GM18907 (cell line): Measurements from ENCODE around the gene WDTC1.

ENCODE experiments used
- ATAC-seq: cut with Tn5 transposase; IDR thresholded peaks from one replicate; pipeline ENCODE4 v1.9.1; 2021; ENCODE audit warnings: mild to moderate bottlenecking, moderate library complexity; ENCODE audit not compliant: unreplicated experiment

The WDTC1 gene

DNA sequence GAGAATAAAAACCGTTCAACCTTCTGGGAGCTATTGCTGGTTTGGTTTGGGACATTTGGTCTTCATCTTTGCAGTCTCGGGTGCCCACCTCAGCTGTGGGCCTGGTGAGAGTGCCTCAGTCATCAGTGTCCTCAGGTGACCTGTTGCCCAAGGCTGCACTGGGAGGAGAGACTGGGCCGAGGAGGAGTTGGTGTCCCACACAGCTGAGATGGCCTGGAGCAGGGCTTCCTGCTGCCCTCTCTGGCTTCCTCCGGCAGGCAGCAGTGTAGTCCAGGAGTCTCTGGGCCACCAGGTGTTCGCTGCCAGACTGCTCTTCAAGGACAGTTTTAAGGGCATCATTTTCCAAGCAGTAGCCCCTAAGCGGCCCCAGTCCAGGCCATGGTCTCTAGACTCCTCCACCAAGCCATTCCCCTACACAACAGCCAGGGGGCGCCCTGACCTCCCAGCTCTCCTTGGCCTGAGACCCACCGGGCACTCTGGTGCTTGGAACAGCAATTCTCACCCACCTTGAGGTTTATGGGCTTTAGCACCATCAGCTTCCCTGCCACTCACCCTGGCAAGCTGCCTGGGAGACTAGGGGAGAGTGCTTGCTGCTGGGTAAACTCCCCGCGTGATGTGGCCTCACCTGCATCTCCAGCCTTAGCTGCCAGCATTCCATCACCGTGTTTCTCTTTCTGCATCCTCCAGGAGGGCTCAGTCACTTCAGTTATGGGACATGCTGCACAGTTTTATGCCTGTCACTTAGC lies 98.3 kb downstream of the WDTC1 start:
- no peak for ATAC-seq

- ATAC-seq = no peak
Measured at GRCh38 chr1:27333717-27334279, 99.4 kb downstream of the WDTC1 start.

GRCh38 chr1:27335506-27336422 lies 101.3 kb downstream of the WDTC1 start:
- ATAC-seq = no peak

DNA sequence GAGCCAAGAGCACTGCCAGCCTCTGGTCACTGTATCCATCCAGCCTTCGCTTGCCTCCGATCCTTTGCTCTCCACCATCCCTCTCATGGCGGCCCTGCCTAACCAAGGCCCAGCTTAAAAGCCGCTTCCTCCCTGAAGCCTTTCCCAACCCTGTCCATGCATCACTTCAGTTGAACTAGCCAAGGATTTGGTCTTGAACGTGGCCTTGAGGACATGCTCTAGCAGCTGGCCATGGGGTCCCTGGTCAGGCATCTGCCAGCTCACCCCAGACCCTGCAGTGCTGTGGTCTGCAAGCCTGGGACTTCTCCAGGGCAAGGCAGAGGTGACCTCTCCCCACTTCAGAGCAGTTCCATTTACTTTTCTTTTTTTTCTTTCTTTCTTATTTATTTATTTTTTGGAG lies 102.3 kb downstream of the WDTC1 start:
- no peak for ATAC-seq

DNA sequence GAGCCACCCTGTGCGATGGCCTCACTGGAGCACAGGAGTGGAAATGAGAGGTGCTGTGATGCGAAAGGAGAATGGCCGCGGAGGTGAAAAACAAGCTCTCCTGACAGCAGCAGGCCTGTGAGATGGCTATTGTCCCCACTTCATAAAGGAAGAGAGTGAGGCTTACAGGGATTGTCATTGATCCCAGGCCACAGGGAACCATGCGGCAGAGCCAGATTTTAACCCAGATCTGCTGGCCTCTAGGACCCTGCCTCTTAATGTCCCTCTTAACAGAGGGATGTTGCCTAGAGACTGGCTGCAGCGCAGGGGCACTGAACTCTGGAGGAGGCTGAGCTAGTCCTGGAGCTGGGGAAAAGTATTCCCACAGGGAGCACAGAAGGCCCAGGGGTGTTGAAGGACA lies 104.3 kb downstream of the WDTC1 start:
- no peak for ATAC-seq

DNA sequence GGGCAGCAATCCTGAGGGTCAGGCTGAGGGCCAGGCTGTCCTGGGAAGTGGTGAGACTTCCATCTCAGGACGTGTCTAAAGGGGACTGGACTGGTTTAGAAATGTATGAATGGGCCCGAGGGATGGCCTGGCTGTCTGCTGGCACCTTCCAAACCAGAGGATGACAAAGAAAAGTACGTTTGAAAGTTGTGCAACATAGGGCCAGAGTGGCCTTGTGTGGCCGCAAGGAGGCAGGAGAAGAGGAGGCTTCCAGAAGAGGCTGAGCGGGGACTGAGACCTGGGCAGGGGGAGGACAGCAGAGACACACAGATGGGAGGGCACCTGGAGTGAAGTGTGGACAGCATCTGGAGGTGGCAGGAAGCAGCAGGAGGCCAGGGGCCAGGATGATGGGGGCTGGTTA lies 104.8 kb downstream of the WDTC1 start:
- no peak for ATAC-seq

- ATAC-seq = peak; percentile 49
Measured at GRCh38 chr1:27341525-27342252, 107.3 kb downstream of the WDTC1 start, which contains the start of gene SYTL1. TSS of gene SYTL1 (plus strand) at chr1:27342022. CDS start at chr1:27345335, 3,313 bp downstream.

- peak; percentile 14 for ATAC-seq
Measured at GRCh38 chr1:27342391-27342777, 108.0 kb downstream of the WDTC1 start.

DNA sequence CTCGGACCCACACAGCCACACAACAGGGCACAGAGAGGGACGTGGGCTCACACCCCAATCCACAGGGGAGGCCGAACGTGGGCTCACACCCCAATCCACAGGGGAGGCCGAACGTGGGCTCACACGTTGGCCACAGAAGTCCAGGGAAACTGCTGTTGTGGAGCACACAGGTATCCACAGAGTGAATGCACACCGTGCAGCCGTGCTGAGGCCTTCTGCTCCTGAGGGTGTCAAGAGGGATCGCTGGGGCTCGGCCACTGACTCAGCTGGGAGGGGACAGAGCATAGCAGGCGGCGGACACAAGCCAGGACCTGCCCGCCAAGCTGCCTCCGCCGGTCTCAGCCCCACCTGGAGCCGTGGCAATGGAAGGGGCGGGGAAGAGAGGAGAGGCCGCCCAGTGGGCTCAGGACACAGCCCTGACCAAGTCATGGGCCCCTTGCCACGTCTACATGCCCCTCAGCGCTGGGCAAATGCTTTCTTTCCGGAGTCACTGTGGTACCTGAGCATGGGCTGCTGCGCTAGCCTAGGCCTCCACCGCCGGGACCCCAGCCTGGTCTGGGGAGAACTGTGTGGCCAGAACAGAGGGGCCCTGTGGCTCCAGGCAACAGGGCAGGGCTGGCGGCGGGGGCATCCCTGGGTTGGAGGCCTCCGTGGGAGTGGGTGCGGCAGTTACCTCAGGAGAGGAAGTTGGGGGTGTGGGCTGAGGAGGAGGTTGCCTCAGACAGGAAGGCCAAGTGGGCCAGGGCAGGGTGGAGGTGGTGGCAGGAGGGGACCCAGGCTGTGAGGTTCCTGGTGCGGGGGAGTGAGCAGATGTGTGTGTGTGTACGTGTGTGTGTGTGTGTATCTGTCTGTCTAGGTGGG lies 108.6 kb downstream of the WDTC1 start:
- peak; percentile 48 for ATAC-seq

- ATAC-seq = no peak
Measured at GRCh38 chr1:27343639-27344025, 109.2 kb downstream of the WDTC1 start.

DNA sequence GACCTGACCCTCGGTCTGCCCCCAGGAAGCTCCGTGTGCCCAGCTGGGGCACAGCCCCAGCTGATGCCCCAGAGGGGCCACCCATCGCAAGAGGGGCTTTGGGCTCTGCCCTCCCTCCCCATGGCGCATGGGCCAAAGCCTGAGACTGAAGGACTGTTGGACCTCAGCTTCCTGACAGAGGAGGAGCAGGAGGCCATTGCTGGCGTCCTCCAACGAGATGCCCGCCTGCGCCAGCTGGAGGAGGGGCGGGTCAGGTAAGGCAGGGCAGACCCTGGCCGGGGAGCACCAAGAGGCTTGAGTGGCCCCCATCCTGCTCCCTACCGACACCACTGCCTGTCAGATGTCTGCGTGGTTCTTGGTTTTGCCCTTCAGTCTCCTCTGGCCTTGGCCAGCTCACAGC lies 110.8 kb downstream of the WDTC1 start:
- ATAC-seq = no peak

DNA sequence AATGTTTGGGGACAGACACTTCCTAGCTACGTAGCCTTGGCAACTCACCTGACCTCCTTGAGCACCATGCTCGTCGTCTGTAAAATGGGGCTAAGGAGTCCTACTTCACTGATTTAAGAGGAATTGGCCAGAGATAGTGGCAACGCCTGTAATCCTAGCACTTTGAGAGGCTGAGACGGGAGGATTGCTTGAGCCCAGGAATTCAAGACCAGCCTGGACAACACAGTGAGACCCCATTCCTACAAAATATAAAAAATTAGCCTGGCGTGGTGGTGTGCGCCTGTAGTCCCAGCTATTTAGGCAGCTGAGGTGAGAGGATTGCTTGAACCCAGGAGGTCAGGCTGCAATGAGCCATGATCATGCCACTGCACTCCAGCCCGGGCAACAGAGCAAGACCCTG lies 111.9 kb downstream of the WDTC1 start:
- ATAC-seq = no peak

- ATAC-seq = no peak
Measured at GRCh38 chr1:27346991-27347624, 112.7 kb downstream of the WDTC1 start.

DNA sequence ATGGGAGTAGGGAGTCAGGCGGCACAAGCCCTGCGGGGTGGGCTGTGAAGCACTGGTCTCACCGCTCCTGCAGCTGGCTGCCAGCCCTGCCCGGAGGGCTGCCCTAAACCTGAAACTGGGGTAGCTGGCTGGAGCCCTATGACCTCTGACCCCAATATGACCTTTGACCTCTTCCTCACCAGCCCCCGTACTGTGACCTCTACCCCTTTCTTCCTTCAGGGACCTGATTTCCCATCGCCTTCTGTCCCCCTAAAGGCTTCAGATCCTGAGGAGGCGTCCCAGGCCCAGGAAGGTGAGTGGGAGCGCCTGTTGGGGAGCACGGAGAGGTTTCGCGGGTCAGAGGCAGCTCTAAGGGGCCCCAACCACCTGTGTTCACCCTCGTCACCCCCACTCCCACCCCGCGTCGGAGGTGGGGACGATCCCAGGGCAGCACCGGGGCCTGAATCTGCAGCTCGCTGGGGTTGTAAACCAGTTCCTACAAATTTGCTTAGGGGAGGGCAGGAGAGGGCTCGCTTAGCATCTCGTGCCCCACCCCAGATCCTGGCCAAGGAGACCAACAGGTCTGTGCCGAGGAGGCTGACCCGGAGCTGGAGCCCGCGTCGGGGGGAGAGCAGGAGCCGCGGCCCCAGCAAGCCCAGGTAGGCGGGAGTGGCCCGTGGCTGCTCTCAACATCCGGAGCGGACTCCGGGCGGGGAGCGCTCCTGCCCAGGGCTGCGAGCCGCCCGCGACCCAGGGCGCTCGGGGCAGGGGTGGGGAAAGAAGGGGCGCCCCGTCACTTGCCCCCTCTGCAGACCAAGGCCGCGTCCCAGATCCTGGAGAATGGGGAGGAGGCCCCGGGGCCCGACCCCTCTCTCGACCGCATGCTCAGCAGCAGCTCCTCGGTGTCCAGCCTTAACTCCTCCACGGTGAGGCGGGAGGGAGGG lies 114.7 kb downstream of the WDTC1 start:
- no peak for ATAC-seq

DNA sequence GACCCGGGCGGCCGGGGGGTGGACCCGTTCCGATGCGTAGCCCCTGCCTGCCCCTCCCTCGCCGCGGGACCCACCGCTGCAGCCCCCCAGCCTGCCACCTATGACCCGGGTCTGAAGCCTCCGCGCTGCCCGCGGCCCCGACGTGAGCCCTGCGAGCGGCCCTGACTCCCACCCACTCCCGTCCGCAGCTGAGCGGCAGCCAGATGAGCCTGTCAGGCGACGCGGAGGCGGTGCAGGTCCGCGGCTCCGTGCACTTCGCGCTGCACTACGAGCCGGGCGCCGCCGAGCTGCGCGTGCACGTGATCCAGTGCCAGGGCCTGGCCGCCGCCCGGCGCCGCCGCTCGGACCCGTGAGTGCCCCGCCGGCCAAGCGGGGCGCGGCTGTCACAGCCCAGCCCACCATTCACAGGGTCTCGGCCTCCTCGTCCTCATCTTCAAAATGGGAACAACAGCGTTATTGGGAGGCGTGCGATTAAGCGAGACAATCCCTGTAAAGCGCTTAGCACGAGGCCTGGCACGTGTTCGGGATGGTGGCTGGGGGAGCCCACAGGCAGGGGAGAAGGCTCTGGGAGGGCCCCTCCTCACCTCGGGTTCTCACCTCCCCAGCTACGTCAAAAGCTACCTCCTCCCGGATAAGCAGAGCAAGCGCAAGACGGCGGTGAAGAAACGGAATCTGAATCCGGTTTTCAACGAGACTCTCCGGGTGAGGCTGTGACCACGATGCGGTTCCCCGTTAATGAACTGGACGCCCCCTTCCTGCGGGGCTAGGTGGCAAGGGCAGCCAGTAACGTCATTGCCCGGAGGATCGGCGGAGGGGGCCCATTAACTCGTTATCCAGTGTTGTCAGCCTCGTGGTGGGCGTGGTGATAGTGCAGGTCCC lies 115.6 kb downstream of the WDTC1 start:
- ATAC-seq = no peak

- ATAC-seq = no peak
Measured at GRCh38 chr1:27350663-27351540, 116.5 kb downstream of the WDTC1 start.
